ENCODE data around the gene SDHAF1.

The SDHAF1 gene

GRCh38 chr19:36043952-36044351, 49.0 kb downstream of the SDHAF1 start:
- Histone ChIP-seq H3K27me3 (ENCODE audit: insufficient read depth, low read length) (no peaks in the 10 kb centered on the region), H3K36me3 (ENCODE audit: insufficient read depth, low read length) (no peaks in the 10 kb centered on the region), H2AFZ (ENCODE audit: low read length, unreplicated experiment) (no peak overlapping the region), H3K4me3 (ENCODE audit: low read depth, low read length) (no peak overlapping the region), H3K4me1 (ENCODE audit: control insufficient read depth, insufficient read depth, low read length, unreplicated experiment) (peaks cover 17% of the 10 kb centered on the region), H3K27ac (ENCODE audit: low read depth, low read length) (no peak overlapping the region), H3K79me2 (ENCODE audit: control insufficient read depth, insufficient read depth, low read length, unreplicated experiment) (no peaks in the 10 kb centered on the region)
